ENCODE results near the gene NPFFR2. TPM values are rescaled to one million over a fixed set of nuclear protein-coding genes. Genes with fewer than 3 reads are reported as not detected.

NPFFR2 gene
- total RNA-seq: 1 to 10 TPM in 1 of 4 donors, under 1 TPM in 2, not detected in 1; 0.39 to 1.0 (median 0.66) TPM

GRCh38 chr4:72031868-72032608 lies at the start of gene NPFFR2:
Gene NPFFR2 (plus strand): TSS chr4:72032000. CDS start chr4:72128592, 96,592 bp downstream.
- 42% methylated on average over 25 of the region's 36 CpGs for WGBS
- intact Hi-C loops (cut with DNase I): no loop called here
- TF ChIP-seq POLR2A (IDR thresholded peaks at IDR 0.05; ENCODE audit: low read depth): no peak
- TF ChIP-seq EP300 (IDR thresholded peaks at IDR 0.05): no peak
- no peak for TF ChIP-seq CTCF (IDR thresholded peaks at IDR 0.05)
- TF ChIP-seq POLR2AphosphoS5 (IDR thresholded peaks at IDR 0.05): no peak
- no peak for DNase-seq (ENCODE audit: extremely low spot score)
- H3K4me1 ChIP-seq: peaks cover 0 to 9% (median 8%) of the 10 kb centered on the region in 4 donors
- H3K9me3 ChIP-seq: no peaks in the 10 kb centered on the region
- no peak within 1 kb of the TSS for H3K27ac ChIP-seq (replicated peaks in 1 of 4)
- peak within 1 kb of the TSS; percentile 25 to 44 (median 31) for H3K4me3 ChIP-seq
- peaks cover 0 to 20% (median 4%) of the 10 kb centered on the region in 4 donors for H3K27me3 ChIP-seq
- H3K36me3 ChIP-seq: no peaks in the 10 kb centered on the region

- Histone ChIP-seq H3K9me3 (peaks cover 0 to 21% (median 4%) of the 10 kb centered on the region in 4 donors), H3K36me3 (no peaks in the 10 kb centered on the region), H3K27ac (replicated peaks in 1 of 4) (no peak overlapping the region), H3K4me3 (no peak overlapping the region), H3K27me3 (no peaks in the 10 kb centered on the region), H3K4me1 (no peaks in the 10 kb centered on the region)
- DNase-seq (ENCODE audit: extremely low spot score): no peak
- intact Hi-C loops (cut with DNase I): no loop called here
- TF ChIP-seq POLR2A (IDR thresholded peaks at IDR 0.05; ENCODE audit: low read depth): no peak
- TF ChIP-seq EP300 (IDR thresholded peaks at IDR 0.05): no peak
- no peak for TF ChIP-seq CTCF (IDR thresholded peaks at IDR 0.05)
- WGBS: 56% methylated on average over 2 of the region's 2 CpGs
Measured at GRCh38 chr4:71992571-71993312, 39.1 kb upstream of the NPFFR2 start.

GRCh38 chr4:71994559-71994958 lies 37.2 kb upstream of the NPFFR2 start:
- no peak for DNase-seq (ENCODE audit: extremely low spot score)
- Histone ChIP-seq H3K4me1 (no peaks in the 10 kb centered on the region), H3K27me3 (no peaks in the 10 kb centered on the region), H3K27ac (replicated peaks in 1 of 4) (no peak overlapping the region), H3K4me3 (no peak overlapping the region), H3K9me3 (peaks cover 0 to 21% (median 4%) of the 10 kb centered on the region in 4 donors), H3K36me3 (no peaks in the 10 kb centered on the region)
- intact Hi-C loops (cut with DNase I): no loop called here
- 96% methylated on average over 1 of the region's 1 CpG for WGBS
- TF ChIP-seq POLR2A (IDR thresholded peaks at IDR 0.05; ENCODE audit: low read depth): no peak
- TF ChIP-seq EP300 (IDR thresholded peaks at IDR 0.05): no peak
- no peak for TF ChIP-seq CTCF (IDR thresholded peaks at IDR 0.05)
- no peak for TF ChIP-seq POLR2AphosphoS5 (IDR thresholded peaks at IDR 0.05)

GRCh38 chr4:71995297-71995696 lies 36.5 kb upstream of the NPFFR2 start:
- Histone ChIP-seq H3K9me3 (peaks cover 0 to 21% (median 4%) of the 10 kb centered on the region in 4 donors), H3K4me1 (no peaks in the 10 kb centered on the region), H3K4me3 (no peak overlapping the region), H3K36me3 (no peaks in the 10 kb centered on the region), H3K27ac (replicated peaks in 1 of 4) (no peak overlapping the region), H3K27me3 (no peaks in the 10 kb centered on the region)
- intact Hi-C loops (cut with DNase I): no loop called here
- DNase-seq (ENCODE audit: extremely low spot score): no peak
- 76% methylated on average over 1 of the region's 1 CpG for WGBS
- TF ChIP-seq POLR2A (IDR thresholded peaks at IDR 0.05; ENCODE audit: low read depth) (no peak), CTCF (IDR thresholded peaks at IDR 0.05) (no peak), POLR2AphosphoS5 (IDR thresholded peaks at IDR 0.05) (no peak), EP300 (IDR thresholded peaks at IDR 0.05) (no peak)
